ENCODE measurements around the gene KRTAP6-1. TPM values are rescaled to one million over a fixed set of nuclear protein-coding genes. Genes with fewer than 3 reads are reported as not detected.

Gene KRTAP6-1
- polyA plus RNA-seq, 1 donor (not counting 4 experiments of a cell fraction or from before 2014, with no cell fraction given), result not detected

GRCh38 chr21:30646904-30647414 lies 33.2 kb upstream of the KRTAP6-1 start:
- no peak for FAIRE-seq
- H3K4me2 ChIP-seq (ENCODE audit: control insufficient read depth, extremely low read depth, insufficient read depth, low read depth, low read length), result no peak overlapping the region
- H3K27me3 ChIP-seq (ENCODE audit: control insufficient read depth, extremely low read depth, insufficient read depth, low read length), result no peaks in the 10 kb centered on the region
- H4K20me1 ChIP-seq (ENCODE audit: control insufficient read depth, extremely low read depth, insufficient read depth, low read length), result no peaks in the 10 kb centered on the region
- no peak for DNase-seq (ENCODE audit: low read depth, low spot score)
- no peaks in the 10 kb centered on the region for H3K4me1 ChIP-seq (ENCODE audit: control insufficient read depth, extremely low read depth, insufficient read depth, low read length)
- no peak overlapping the region for H2AFZ ChIP-seq (ENCODE audit: control insufficient read depth, low read length)
- TF ChIP-seq EZH2 (IDR thresholded peaks at IDR 0.05; ENCODE audit: low read length), result no peak
- TF ChIP-seq, protein P1, sequence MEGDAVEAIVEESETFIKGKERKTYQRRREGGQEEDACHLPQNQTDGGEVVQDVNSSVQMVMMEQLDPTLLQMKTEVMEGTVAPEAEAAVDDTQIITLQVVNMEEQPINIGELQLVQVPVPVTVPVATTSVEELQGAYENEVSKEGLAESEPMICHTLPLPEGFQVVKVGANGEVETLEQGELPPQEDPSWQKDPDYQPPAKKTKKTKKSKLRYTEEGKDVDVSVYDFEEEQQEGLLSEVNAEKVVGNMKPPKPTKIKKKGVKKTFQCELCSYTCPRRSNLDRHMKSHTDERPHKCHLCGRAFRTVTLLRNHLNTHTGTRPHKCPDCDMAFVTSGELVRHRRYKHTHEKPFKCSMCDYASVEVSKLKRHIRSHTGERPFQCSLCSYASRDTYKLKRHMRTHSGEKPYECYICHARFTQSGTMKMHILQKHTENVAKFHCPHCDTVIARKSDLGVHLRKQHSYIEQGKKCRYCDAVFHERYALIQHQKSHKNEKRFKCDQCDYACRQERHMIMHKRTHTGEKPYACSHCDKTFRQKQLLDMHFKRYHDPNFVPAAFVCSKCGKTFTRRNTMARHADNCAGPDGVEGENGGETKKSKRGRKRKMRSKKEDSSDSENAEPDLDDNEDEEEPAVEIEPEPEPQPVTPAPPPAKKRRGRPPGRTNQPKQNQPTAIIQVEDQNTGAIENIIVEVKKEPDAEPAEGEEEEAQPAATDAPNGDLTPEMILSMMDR (optimal IDR thresholded peaks at IDR 0.05 in 1 of 3, IDR thresholded peaks at IDR 0.05 in 1 of 3, conservative IDR thresholded peaks at IDR 0.05 in 1 of 3; ENCODE audit: extremely low read depth in 1 of 3, insufficient read depth in 2 of 3, low read length in 3 of 3), result no peak
- no peaks in the 10 kb centered on the region for H3K36me3 ChIP-seq (ENCODE audit: control insufficient read depth in 2 of 2, extremely low read depth in 1 of 2, insufficient read depth in 2 of 2, low read length in 2 of 2)
- no peaks in the 10 kb centered on the region for H3K79me2 ChIP-seq (ENCODE audit: control insufficient read depth, insufficient read depth, low read length)
- dilution Hi-C loops (cut with MboI; ENCODE audit: extremely low pct_ligation_motif_present, low sequenced_read_pairs), result no loop called here
- no peaks in the 10 kb centered on the region for H3K9me1 ChIP-seq (ENCODE audit: control insufficient read depth, extremely low read depth, insufficient read depth, low read length)
- no peak overlapping the region for H3K4me3 ChIP-seq (ENCODE audit: control insufficient read depth in 2 of 3, extremely low read depth in 1 of 3, insufficient read depth in 2 of 3, low read depth in 1 of 3, low read length in 3 of 3)
- H3K27ac ChIP-seq (ENCODE audit: control insufficient read depth, insufficient read depth, low read length), result no peak overlapping the region
- H3K9me3 ChIP-seq (ENCODE audit: control insufficient read depth, low read depth, low read length), result no peaks in the 10 kb centered on the region
- H3K9ac ChIP-seq (ENCODE audit: control insufficient read depth, extremely low read depth, insufficient read depth, low read length), result no peak overlapping the region

DNA sequence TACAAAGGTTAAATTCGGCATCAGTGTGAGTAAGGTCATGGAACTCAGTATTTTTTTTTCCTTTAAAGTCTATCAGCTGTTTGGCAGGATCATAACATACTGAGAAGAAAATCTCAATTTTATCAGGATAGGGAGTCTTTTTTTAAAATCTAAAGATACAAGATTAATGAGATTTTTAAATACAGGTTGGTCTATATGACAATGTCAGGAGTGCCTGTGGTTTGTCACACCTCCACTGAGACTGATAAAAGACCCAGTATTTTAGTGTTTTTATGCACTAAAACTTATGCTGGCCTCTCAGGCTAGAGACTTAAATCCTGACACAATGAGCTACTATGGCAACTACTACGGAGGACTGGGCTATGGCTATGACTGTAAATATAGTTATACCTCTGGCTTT lies 28.8 kb upstream of the KRTAP6-1 start, which contains the start of gene KRTAP20-3:
KRTAP20-3 (plus strand) TSS at position 301 of the 400 bp plus-strand sequence.
- no peaks in the 10 kb centered on the region for H3K4me1 ChIP-seq (ENCODE audit: control insufficient read depth, extremely low read depth, insufficient read depth, low read length)
- no peak within 1 kb of the TSS for H3K9ac ChIP-seq (ENCODE audit: control insufficient read depth, extremely low read depth, insufficient read depth, low read length)
- no peak within 1 kb of the TSS for H2AFZ ChIP-seq (ENCODE audit: control insufficient read depth, low read length)
- no peak within 1 kb of the TSS for H3K4me2 ChIP-seq (ENCODE audit: control insufficient read depth, extremely low read depth, insufficient read depth, low read depth, low read length)
- dilution Hi-C loops (cut with MboI; ENCODE audit: extremely low pct_ligation_motif_present, low sequenced_read_pairs), result no loop called here
- H4K20me1 ChIP-seq (ENCODE audit: control insufficient read depth, extremely low read depth, insufficient read depth, low read length), result no peaks in the 10 kb centered on the region
- H3K9me3 ChIP-seq (ENCODE audit: control insufficient read depth, low read depth, low read length), result no peaks in the 10 kb centered on the region
- no peak within 1 kb of the TSS for H3K4me3 ChIP-seq (ENCODE audit: control insufficient read depth in 2 of 3, extremely low read depth in 1 of 3, insufficient read depth in 2 of 3, low read depth in 1 of 3, low read length in 3 of 3)
- no peak within 1 kb of the TSS for H3K27ac ChIP-seq (ENCODE audit: control insufficient read depth, insufficient read depth, low read length)
- TF ChIP-seq, protein P1 (optimal IDR thresholded peaks at IDR 0.05 in 1 of 3, IDR thresholded peaks at IDR 0.05 in 1 of 3, conservative IDR thresholded peaks at IDR 0.05 in 1 of 3; ENCODE audit: extremely low read depth in 1 of 3, insufficient read depth in 2 of 3, low read length in 3 of 3), result no peak
- no peak for TF ChIP-seq EZH2 (IDR thresholded peaks at IDR 0.05; ENCODE audit: low read length)
- FAIRE-seq, result no peak
- H3K36me3 ChIP-seq (ENCODE audit: control insufficient read depth in 2 of 2, extremely low read depth in 1 of 2, insufficient read depth in 2 of 2, low read length in 2 of 2), result no peaks in the 10 kb centered on the region
- H3K9me1 ChIP-seq (ENCODE audit: control insufficient read depth, extremely low read depth, insufficient read depth, low read length), result no peaks in the 10 kb centered on the region
- no peak for DNase-seq (ENCODE audit: low read depth, low spot score)
- H3K27me3 ChIP-seq (ENCODE audit: control insufficient read depth, extremely low read depth, insufficient read depth, low read length), result no peaks in the 10 kb centered on the region
- no peaks in the 10 kb centered on the region for H3K79me2 ChIP-seq (ENCODE audit: control insufficient read depth, insufficient read depth, low read length)
